Measurements from ENCODE around the gene LRIT1. TPM values are rescaled to one million over a fixed set of nuclear protein-coding genes. Genes with fewer than 3 reads are reported as not detected.

The LRIT1 gene
- total and polyA plus RNA-seq, 5 donors from 2014 or later, result not detected

GRCh38 chr10:84200537-84201243 lies 40.7 kb downstream of the LRIT1 start:
- no peaks in the 10 kb centered on the region for H3K4me1 ChIP-seq (ENCODE audit: control insufficient read depth, insufficient read depth, low read length, poor library complexity, severe bottlenecking)
- H3K27ac Mint-ChIP-seq, result no peak overlapping the region
- no peak overlapping the region for H3K27ac ChIP-seq (ENCODE audit: insufficient read depth, low read length, poor library complexity, severe bottlenecking)
- peaks cover 0 to 4% (median 0%) of the 10 kb centered on the region in 7 donors for H3K9me3 Mint-ChIP-seq
- no peaks in the 10 kb centered on the region for H3K36me3 ChIP-seq (ENCODE audit: control insufficient read depth, insufficient read depth, low read length)
- no peaks in the 10 kb centered on the region for H3K27me3 ChIP-seq (ENCODE audit: control insufficient read depth, insufficient read depth, low read length)
- DNase-seq (no peak), ATAC-seq (ENCODE audit: low read depth in 2 of 2) (no peak)
- H3K27me3 Mint-ChIP-seq, result peaks cover 29% of the 10 kb centered on the region
- no peak overlapping the region for H3K4me3 ChIP-seq (ENCODE audit: low read depth, low read length)
- no peaks in the 10 kb centered on the region for H3K36me3 Mint-ChIP-seq
- H3K9me3 ChIP-seq (ENCODE audit: control insufficient read depth in 2 of 2, low read length in 2 of 2), result no peaks in the 10 kb centered on the region
- H3K4me1 Mint-ChIP-seq, result peaks cover 0 to 4% (median 0%) of the 10 kb centered on the region in 4 donors
- no peak overlapping the region for H3K4me3 Mint-ChIP-seq

DNA sequence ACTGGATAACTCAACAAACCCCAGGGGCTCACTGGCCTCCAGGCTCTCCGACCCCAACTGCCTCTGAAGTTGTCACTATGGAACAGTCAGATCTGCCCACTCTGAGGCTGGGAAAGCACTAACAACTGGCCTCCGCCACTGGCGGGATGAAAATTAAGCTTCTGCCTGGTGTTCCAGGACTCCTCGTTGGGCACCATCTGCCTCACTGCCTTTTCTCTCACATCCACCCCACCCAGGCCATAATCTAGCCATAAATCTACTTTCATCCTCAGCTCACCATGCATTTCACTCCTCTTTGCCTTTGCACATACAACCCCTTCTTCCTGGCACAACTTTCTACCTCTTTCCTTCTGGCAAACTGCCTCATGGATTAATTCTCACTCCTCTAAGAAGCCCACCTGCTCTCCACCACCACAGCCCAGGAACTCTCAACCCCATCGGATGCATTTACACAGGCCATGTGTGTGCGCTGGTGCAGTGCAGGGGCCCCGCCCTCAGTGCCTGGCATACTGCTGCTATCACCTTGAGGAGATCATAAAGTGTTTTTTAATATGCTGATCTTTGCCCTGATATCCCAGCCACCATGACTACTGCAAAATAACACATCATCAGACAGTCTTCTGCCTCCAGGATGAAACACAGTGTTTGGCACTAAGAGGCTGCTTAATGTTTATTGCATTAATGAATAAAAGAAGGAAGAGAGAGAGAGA lies 43.0 kb downstream of the LRIT1 start:
- H3K4me3 ChIP-seq (ENCODE audit: low read depth, low read length), result no peak overlapping the region
- no peak overlapping the region for H3K27ac Mint-ChIP-seq

GRCh38 chr10:84197643-84198042 lies 43.7 kb downstream of the LRIT1 start:
- Mint-ChIP-seq H3K27ac (no peak overlapping the region), H3K4me1 (peaks cover 0 to 14% (median 0%) of the 10 kb centered on the region in 4 donors)
- no peak for ATAC-seq (ENCODE audit: low read depth in 2 of 2)

More for the DNA sequence above, 43.0 kb downstream of the LRIT1 start:
- ATAC-seq (ENCODE audit: low read depth in 2 of 2) (no peak), DNase-seq (no peak)
- Histone ChIP-seq H3K4me1 (ENCODE audit: control insufficient read depth, insufficient read depth, low read length, poor library complexity, severe bottlenecking) (peaks cover 13% of the 10 kb centered on the region), H3K27me3 (ENCODE audit: control insufficient read depth, insufficient read depth, low read length) (peaks cover 3% of the 10 kb centered on the region), H3K36me3 (ENCODE audit: control insufficient read depth, insufficient read depth, low read length) (no peaks in the 10 kb centered on the region), H3K9me3 (ENCODE audit: control insufficient read depth in 2 of 2, low read length in 2 of 2) (no peaks in the 10 kb centered on the region), H3K27ac (ENCODE audit: insufficient read depth, low read length, poor library complexity, severe bottlenecking) (no peak overlapping the region)
- Mint-ChIP-seq H3K27me3 (peaks cover 33% of the 10 kb centered on the region), H3K36me3 (no peaks in the 10 kb centered on the region), H3K4me3 (no peak overlapping the region), H3K9me3 (peaks cover 0 to 6% (median 0%) of the 10 kb centered on the region in 7 donors), H3K4me1 (peaks cover 0 to 11% (median 0%) of the 10 kb centered on the region in 4 donors)

DNA sequence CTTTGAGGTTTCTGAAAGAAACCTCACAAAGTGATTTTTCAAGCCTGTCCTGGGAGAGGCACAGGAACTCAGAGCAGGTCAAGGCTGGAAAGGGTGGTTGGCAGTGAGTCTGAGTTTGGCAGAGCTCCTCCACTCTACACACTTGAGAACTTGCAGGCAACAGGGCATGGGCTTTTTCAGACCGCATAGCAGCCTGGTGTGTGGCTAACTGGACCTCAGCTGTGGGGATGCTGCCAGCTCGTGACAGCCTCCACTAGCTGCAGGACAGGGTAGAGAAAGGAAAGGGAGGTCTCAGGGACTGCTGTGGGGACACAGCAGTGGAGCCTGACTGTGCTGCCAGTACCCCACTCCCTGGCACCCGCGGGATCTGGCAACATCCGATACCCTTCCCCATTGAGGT lies 44.4 kb downstream of the LRIT1 start:
- H3K4me1 ChIP-seq (ENCODE audit: control insufficient read depth, insufficient read depth, low read length, poor library complexity, severe bottlenecking), result peaks cover 13% of the 10 kb centered on the region
- Mint-ChIP-seq H3K27me3 (peaks cover 38% of the 10 kb centered on the region), H3K4me1 (peaks cover 0 to 18% (median 0%) of the 10 kb centered on the region in 4 donors), H3K4me3 (no peak overlapping the region), H3K27ac (no peak overlapping the region), H3K9me3 (peaks cover 0 to 8% (median 0%) of the 10 kb centered on the region in 7 donors), H3K36me3 (no peaks in the 10 kb centered on the region)
- ATAC-seq (ENCODE audit: low read depth in 2 of 2), result no peak
- no peaks in the 10 kb centered on the region for H3K36me3 ChIP-seq (ENCODE audit: control insufficient read depth, insufficient read depth, low read length)
- no peak overlapping the region for H3K4me3 ChIP-seq (ENCODE audit: low read depth, low read length)
- peaks cover 3% of the 10 kb centered on the region for H3K27me3 ChIP-seq (ENCODE audit: control insufficient read depth, insufficient read depth, low read length)
- no peaks in the 10 kb centered on the region for H3K9me3 ChIP-seq (ENCODE audit: control insufficient read depth in 2 of 2, low read length in 2 of 2)
- H3K27ac ChIP-seq (ENCODE audit: insufficient read depth, low read length, poor library complexity, severe bottlenecking), result no peak overlapping the region
- no peak for DNase-seq

More at GRCh38 chr10:84197643-84198042, 43.7 kb downstream of the LRIT1 start:
- no peak overlapping the region for H3K4me3 Mint-ChIP-seq
- no peak for DNase-seq
- Histone ChIP-seq H3K4me1 (ENCODE audit: control insufficient read depth, insufficient read depth, low read length, poor library complexity, severe bottlenecking) (peaks cover 13% of the 10 kb centered on the region), H3K36me3 (ENCODE audit: control insufficient read depth, insufficient read depth, low read length) (no peaks in the 10 kb centered on the region), H3K4me3 (ENCODE audit: low read depth, low read length) (no peak overlapping the region), H3K9me3 (ENCODE audit: control insufficient read depth in 2 of 2, low read length in 2 of 2) (no peaks in the 10 kb centered on the region), H3K27ac (ENCODE audit: insufficient read depth, low read length, poor library complexity, severe bottlenecking) (no peak overlapping the region), H3K27me3 (ENCODE audit: control insufficient read depth, insufficient read depth, low read length) (peaks cover 3% of the 10 kb centered on the region)
- H3K9me3 Mint-ChIP-seq, result peaks cover 0 to 8% (median 0%) of the 10 kb centered on the region in 7 donors
- no peaks in the 10 kb centered on the region for H3K36me3 Mint-ChIP-seq
- H3K27me3 Mint-ChIP-seq, result peaks cover 33% of the 10 kb centered on the region

DNA sequence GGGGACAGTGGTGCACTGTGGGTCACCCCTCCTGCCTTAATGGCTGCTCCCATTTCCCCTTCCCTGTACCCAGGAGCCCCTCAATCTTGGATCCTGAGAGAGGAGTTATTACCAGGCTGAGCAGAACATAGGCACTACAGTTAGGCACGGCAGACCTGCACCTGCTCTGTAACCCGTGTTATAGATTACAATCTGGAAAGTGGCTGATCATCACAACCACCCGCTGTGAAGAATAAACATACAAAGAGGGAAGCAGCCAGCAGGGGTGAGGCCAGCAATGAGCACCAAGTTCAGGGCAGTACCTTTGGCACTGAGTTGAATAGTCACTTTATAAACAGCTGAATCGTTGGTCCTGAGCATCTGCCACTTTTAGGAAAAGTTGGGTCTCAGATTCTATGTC lies 45.3 kb downstream of the LRIT1 start:
- Mint-ChIP-seq H3K27ac (no peak overlapping the region), H3K4me1 (peaks cover 0 to 25% (median 4%) of the 10 kb centered on the region in 4 donors), H3K4me3 (no peak overlapping the region), H3K27me3 (peaks cover 38% of the 10 kb centered on the region), H3K9me3 (peaks cover 0 to 8% (median 0%) of the 10 kb centered on the region in 7 donors), H3K36me3 (no peaks in the 10 kb centered on the region)
- H3K4me1 ChIP-seq (ENCODE audit: control insufficient read depth, insufficient read depth, low read length, poor library complexity, severe bottlenecking), result peaks cover 13% of the 10 kb centered on the region
- ATAC-seq (ENCODE audit: low read depth in 2 of 2) (no peak), DNase-seq (no peak)
- no peaks in the 10 kb centered on the region for H3K9me3 ChIP-seq (ENCODE audit: control insufficient read depth in 2 of 2, low read length in 2 of 2)
- no peaks in the 10 kb centered on the region for H3K36me3 ChIP-seq (ENCODE audit: control insufficient read depth, insufficient read depth, low read length)
- H3K4me3 ChIP-seq (ENCODE audit: low read depth, low read length), result no peak overlapping the region
- no peak overlapping the region for H3K27ac ChIP-seq (ENCODE audit: insufficient read depth, low read length, poor library complexity, severe bottlenecking)
- H3K27me3 ChIP-seq (ENCODE audit: control insufficient read depth, insufficient read depth, low read length), result peaks cover 3% of the 10 kb centered on the region

- Histone ChIP-seq H3K27ac (ENCODE audit: insufficient read depth, low read length, poor library complexity, severe bottlenecking) (no peak overlapping the region), H3K9me3 (ENCODE audit: control insufficient read depth in 2 of 2, low read length in 2 of 2) (no peaks in the 10 kb centered on the region), H3K4me1 (ENCODE audit: control insufficient read depth, insufficient read depth, low read length, poor library complexity, severe bottlenecking) (peaks cover 21% of the 10 kb centered on the region), H3K27me3 (ENCODE audit: control insufficient read depth, insufficient read depth, low read length) (peaks cover 3% of the 10 kb centered on the region), H3K36me3 (ENCODE audit: control insufficient read depth, insufficient read depth, low read length) (no peaks in the 10 kb centered on the region), H3K4me3 (ENCODE audit: low read depth, low read length) (no peak overlapping the region)
- Mint-ChIP-seq H3K4me1 (peaks cover 0 to 33% (median 9%) of the 10 kb centered on the region in 4 donors), H3K4me3 (peak overlapping the region in 2 of 4 donors; percentile 57 to 67), H3K9me3 (peaks cover 0 to 8% (median 0%) of the 10 kb centered on the region in 7 donors), H3K27me3 (peaks cover 38% of the 10 kb centered on the region), H3K27ac (no peak overlapping the region), H3K36me3 (no peaks in the 10 kb centered on the region)
- ATAC-seq (ENCODE audit: low read depth in 2 of 2) (no peak), DNase-seq (no peak)
Observed at GRCh38 chr10:84195044-84195830, 46.1 kb downstream of the LRIT1 start.

DNA sequence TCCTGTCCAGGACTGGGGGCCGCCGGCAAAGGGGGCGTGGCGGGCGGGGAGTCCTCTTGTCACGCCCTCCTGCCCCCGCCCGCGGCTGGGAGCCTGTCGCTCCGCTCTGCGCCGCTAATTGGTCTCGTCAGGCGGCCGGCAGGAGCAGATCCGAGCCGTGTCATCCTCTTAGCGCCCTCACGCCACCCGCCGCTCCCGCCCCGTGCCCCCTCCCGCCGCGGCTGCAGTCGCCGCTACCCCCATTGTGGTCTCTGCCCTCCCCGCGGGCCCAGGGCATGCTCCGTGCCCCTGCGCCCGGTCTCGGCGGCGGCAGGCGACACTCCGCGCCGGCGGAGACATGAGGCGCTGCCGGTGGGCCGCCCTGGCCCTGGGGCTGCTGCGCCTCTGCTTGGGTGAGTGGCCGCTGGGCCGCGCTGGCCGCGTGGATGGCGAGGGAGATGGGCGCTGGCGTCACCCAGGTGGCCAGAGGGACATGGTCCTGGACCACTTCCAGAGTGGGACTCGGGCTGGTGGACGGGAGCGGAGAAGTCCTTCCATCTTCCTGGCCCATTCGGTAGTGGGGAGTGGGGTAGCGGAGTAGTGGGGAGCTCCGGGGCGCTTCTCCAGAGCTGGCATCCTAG lies 46.8 kb downstream of the LRIT1 start, which contains the start of gene CDHR1:
Gene CDHR1, plus strand, starts transcription at position 114 of the 620 bp plus-strand sequence. Its CDS starts 224 bp downstream, at position 338.
- Mint-ChIP-seq H3K27ac (no peak within 1 kb of the TSS), H3K4me3 (peak within 1 kb of the TSS in 3 of 4 donors; percentile 28 to 67 (median 57))

More for the DNA sequence above, 46.8 kb downstream of the LRIT1 start, which contains the start of gene CDHR1:
- Histone ChIP-seq H3K36me3 (ENCODE audit: control insufficient read depth, insufficient read depth, low read length) (no peaks in the 10 kb centered on the region), H3K27ac (ENCODE audit: insufficient read depth, low read length, poor library complexity, severe bottlenecking) (no peak within 1 kb of the TSS), H3K9me3 (ENCODE audit: control insufficient read depth in 2 of 2, low read length in 2 of 2) (no peaks in the 10 kb centered on the region), H3K4me1 (ENCODE audit: control insufficient read depth, insufficient read depth, low read length, poor library complexity, severe bottlenecking) (peaks cover 22% of the 10 kb centered on the region), H3K4me3 (ENCODE audit: low read depth, low read length) (no peak within 1 kb of the TSS), H3K27me3 (ENCODE audit: control insufficient read depth, insufficient read depth, low read length) (peaks cover 3% of the 10 kb centered on the region)
- Mint-ChIP-seq H3K9me3 (peaks cover 0 to 8% (median 0%) of the 10 kb centered on the region in 7 donors), H3K4me1 (peaks cover 0 to 35% (median 9%) of the 10 kb centered on the region in 4 donors), H3K27me3 (peaks cover 38% of the 10 kb centered on the region), H3K36me3 (no peaks in the 10 kb centered on the region)
- peak in 2 of 3 donors; percentile 7 to 26 for DNase-seq
- ATAC-seq (ENCODE audit: low read depth in 2 of 2), result peak; percentile 17 to 44
